Stimulated activated CD8-positive, alpha-beta memory T cell treated with anti-CD3 and anti-CD28 coated beads, Interleukin-7, amount 100 ng/mL, for 4 hours (primary cell): ENCODE data around the gene ADAMTSL1.

Experiments used
- DNase-seq, 2 donors: peaks; one replicate each; pipeline ENCODE4 v3.0.0-alpha.2; 2020; ENCODE audit warnings: low read depth in 2 of 2

Gene ADAMTSL1

GRCh38 chr9:18555105-18555883, 81.3 kb downstream of the ADAMTSL1 start:
- no peak for DNase-seq

DNA sequence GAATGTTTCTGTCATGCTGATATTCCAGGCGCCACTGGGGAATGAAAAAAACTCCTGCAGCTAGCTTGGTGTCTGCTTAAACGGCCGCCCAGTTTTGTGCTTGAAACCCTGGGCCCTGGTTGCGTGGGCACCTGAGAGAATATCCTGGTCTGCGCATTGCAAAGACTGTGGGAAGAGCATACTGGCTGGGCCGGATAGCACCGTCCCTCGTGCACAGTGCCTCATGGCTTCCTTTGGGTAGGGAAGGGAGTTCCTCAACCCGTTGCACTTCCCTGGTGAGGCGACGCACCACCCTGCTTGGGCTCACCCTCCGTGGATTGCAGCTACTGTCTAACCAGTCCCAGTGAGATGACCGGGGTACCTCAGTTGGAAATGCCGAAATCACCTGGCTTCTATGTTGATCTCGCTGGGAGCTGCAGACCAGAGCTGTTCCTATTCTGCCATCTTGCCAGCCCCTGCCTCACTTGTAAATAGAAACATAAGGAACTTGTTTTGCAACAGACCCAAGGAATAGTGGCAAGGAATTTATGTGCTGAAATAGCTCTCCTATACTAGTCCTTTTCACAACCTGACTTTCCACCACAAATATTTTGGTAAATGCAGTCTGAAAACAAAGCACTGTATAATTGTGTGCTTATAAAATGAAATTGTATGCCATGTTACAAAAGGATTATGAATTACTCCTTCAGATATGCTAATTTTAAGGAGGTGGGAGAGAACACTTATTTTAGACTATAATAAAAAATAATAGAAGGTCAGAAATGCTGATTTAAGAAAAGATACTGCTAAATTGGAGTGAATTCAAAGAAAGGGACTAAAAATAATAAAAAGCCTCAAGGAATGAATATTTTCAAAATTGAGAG, 90.3 kb downstream of the ADAMTSL1 start:
- DNase-seq: no peak

GRCh38 chr9:18566121-18566520, 92.2 kb downstream of the ADAMTSL1 start:
- no peak for DNase-seq

DNA sequence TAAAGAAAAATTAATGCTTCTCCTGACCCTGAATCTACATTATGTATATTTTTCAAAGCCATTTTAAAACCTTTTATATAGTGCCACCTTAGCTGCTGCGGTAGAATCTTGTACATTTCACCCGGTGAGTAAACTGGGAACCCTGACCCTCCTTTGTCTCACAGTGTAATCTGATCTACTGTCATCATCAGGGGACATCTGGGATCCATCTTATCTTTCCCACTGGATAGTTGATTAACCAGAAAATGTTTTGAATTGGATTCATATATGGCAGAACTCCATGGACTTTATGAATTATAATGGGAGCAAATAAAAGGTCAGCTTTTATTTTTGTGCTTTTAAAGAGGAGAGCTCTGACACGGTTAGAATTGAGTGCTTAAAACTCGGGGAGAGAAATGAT, 95.0 kb downstream of the ADAMTSL1 start:
- no peak for DNase-seq

GRCh38 chr9:18569941-18570630, 96.1 kb downstream of the ADAMTSL1 start:
- no peak for DNase-seq

DNA sequence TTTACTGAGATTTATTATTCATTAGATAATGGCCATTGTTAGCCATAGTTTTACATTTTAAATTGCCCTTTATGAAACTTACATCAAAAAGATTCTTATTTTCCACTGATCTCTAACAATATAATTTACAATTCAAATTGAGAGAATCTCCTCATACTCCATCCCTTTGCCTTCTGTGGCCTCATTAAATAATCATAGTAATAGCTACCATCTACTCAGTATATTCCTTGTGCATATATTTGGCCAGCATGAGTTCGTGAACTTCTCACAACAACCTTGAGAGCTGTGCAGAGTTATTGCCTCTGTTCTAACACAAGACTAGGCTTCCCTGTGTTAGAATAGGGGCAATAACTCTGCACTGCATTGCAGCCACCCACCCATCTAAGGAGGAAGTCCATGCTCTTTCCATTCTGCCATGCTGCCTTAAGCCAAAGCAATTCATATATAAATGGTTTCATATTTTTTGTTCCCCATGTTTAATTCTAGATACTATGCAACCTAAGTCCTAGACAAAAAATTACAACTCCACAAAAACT, 99.1 kb downstream of the ADAMTSL1 start:
- DNase-seq: no peak

DNA sequence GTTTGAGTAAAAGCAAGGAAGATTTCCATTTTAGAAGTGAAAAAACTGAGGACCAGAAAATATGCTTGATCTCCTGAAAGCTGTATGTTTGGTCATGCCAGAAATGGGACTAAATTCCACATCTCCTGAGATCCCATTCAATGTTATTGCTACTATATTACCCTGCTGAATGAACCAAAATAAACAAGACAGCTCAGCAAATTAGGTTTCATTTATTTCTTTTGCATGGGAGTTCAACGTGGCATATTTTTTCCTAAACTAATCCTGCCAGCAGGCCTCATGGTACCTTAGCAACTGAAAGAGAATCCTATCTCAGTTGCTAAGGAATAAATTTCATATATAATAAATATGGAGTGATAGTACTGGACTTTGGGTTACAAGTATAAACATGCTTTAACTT, 101.7 kb downstream of the ADAMTSL1 start:
- DNase-seq: no peak

GRCh38 chr9:18579536-18579935, 105.6 kb downstream of the ADAMTSL1 start:
- no peak for DNase-seq

DNA sequence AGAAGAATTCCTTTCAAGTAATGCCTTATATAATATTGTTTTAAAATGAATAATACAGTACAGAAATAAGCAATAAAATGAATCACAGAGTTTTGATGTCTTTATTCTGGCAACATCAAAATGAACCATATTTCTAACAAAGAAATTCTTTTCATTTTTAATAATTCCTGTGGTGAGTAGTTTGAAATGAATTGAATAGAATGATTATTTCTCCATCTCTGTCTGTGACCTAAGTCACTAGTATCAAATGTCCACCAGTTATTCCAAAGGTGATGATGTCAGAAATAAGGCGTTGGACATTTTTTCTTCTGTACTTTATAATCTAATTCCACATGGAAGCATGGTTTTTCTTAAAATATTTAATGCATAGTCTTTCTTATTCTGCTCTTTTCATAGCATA, 106.2 kb downstream of the ADAMTSL1 start:
- DNase-seq: no peak

GRCh38 chr9:18585996-18586395, 112.0 kb downstream of the ADAMTSL1 start:
- DNase-seq: no peak

- DNase-seq: no peak
Observed at GRCh38 chr9:18588002-18588401, 114.0 kb downstream of the ADAMTSL1 start.

DNA sequence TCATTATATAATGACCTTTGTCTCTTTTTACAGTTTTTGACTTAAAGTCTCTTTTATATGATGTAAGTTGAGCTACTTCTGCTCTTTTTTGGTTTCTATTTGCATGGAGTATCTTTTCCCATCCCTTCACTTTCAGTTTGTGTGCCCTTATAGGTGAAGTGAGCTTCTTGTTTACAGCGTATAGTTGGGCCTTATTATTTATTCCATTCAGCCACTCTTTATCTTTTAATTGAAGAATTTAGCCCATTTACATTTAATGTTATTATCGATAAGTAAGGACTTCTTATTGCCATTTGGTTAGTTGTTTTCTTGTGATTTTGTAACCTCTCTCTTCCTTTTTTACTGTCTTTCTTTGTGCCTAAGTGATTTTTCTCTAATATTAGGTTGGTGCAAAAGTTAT, 117.3 kb downstream of the ADAMTSL1 start:
- no peak for DNase-seq

DNA sequence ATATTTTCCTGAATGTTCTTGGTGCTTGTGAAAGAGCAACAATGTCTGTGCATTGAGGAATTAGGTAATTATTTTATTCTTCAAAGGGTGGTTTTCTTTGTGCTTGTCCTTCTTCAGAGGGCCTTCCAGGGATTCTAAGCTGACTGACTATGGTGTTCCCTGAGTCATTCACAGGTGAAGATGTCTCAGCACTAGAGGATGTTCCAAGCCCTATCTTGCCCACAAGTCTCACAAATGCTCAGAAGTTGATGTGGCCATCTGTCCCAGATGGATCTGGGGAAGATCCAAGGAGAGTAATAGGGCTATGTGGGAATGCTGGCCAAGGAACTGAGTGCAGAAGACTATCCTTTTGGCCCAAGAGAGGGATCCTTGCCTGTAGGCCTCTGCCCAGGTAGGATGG, 120.9 kb downstream of the ADAMTSL1 start:
- no peak for DNase-seq

- no peak for DNase-seq
Observed at GRCh38 chr9:18595597-18595996, 121.6 kb downstream of the ADAMTSL1 start.

DNA sequence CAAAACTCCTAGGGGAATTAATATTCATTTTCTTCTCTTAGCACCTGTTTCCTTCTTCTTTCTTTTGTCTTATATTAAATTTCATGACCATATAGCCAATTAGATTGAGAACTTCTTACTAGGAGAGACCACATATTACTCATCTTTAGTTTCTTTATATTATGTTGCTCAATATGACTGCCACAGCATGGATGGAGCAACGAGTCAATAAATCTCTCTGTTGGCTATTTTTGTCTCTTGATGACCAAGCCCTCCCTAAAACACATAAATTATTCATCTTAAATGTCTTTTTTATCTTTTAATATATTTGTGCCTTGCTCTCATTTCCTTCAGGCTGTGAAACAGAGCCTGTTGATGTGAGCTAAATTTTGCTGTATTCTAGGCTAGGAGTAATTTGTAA, 123.0 kb downstream of the ADAMTSL1 start:
- no peak for DNase-seq

DNA sequence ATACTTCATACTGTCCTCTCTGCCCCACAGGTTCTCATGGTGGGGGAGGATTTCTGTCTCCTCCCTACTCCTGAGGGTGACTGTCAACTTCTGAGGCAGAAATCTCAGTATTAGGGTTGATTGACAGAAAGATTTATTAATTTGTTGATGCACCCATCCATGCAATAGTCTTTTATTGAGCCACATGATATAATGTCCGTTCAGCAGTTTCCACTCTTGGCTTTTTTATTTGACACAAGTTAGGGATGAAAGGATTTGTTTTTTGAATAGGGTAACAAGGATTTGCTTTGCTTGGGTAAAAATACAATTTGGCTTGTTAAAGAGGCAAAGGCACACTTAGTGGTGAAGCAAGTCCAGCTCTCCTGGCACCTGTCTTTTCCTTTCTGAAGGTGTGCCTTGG, 125.0 kb downstream of the ADAMTSL1 start:
- DNase-seq: no peak

DNA sequence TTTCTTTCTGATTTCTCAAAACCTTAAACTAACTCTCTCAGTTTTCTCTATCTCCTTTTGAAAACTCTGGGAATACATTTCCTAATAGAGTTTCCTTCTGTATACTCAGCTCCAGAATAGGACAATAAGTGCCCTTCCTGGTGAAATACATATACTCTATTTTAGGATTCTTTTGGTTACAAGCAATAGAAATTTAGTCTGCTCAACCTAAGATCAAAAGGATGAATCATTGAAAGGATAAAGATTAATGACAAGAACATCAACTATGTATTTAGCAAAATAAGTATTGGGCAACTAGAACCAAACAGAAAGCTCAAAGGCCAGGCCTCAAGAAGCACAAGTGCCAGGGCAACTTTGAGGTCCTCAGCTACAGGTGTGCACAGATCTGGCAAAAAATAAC, 127.1 kb downstream of the ADAMTSL1 start:
- DNase-seq: no peak

DNA sequence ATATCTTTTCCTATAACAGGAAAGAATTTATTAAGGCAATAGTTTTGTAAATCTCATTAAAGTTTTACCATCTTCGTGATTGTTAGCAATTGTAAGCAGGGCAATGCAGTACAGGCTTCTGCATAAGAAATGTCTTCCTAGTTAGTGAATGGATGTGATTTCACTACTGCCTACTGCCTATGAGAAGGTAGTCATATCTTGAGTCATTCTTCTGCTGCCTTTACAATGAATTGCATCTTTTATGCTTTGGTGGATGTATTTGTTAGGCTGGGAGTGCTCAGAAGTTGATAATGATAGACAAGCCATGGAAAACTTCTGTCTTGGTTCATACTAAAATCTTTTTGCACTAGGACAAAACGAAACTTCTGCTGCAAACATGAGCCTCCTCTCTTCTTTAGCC, 128.0 kb downstream of the ADAMTSL1 start:
- DNase-seq: no peak

- no peak for DNase-seq
Observed at GRCh38 chr9:18604767-18605730, 131.1 kb downstream of the ADAMTSL1 start.

DNA sequence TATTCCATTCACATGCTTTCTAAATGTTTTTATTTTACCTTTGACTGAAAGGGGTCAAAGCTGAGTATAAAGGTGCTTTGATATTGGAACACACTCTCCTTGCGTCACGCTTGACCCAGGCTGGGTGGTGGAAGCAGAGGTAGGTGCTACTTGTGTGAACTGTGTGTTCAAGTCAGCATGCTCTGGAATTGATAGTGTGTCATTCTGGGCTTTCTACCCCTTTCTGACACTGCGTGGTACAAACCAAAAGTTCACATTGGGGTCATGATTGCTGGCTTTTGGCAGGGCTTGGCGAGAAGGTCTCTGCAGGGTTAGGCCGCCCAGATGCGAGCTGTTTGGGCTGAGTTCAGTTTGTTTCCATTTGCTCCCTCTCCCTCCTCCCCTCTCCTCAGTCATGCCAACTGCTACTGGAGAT, 131.8 kb downstream of the ADAMTSL1 start:
- DNase-seq: no peak

- DNase-seq: no peak
Observed at GRCh38 chr9:18606281-18606680, 132.3 kb downstream of the ADAMTSL1 start.
